ENCODE data around the gene SLCO1A2. TPM values are rescaled to one million over a fixed set of nuclear protein-coding genes. Genes with fewer than 3 reads are reported as not detected.

SLCO1A2 gene
- total RNA-seq, 1 experiment from 2014 or later = not detected

DNA sequence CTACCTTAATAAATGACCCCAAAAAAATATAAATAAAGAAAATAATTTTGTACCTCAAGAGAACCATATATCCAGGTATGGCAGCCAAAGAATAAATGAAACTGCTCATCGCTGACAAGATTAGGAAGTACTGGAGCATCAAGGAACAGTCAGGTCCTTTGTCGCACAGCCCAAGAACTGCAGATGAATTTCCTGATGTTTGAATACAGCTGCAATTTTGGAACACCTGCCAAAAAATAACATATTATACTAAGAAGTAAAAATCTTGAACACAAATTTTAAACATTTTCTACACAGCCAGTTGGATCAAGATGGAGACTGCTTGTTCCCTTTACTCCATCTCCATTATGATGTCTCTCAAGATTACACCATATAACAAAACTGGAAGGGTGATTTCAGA is 42.6 kb downstream of the SLCO1A2 start:
- Histone ChIP-seq H3K36me3 (ENCODE audit: control insufficient read depth, insufficient read depth, low read length) (no peaks in the 10 kb centered on the region), H3K27ac (ENCODE audit: low read length) (no peak overlapping the region), H3K4me3 (ENCODE audit: low read depth in 2 of 2, low read length in 2 of 2) (no peak overlapping the region), H3K4me1 (ENCODE audit: control insufficient read depth, insufficient read depth, low read length) (no peaks in the 10 kb centered on the region), H3K9me3 (ENCODE audit: control insufficient read depth, insufficient read depth, low read depth, low read length) (no peaks in the 10 kb centered on the region), H3K27me3 (ENCODE audit: control insufficient read depth, insufficient read depth, low read length) (no peaks in the 10 kb centered on the region)
- DNase-seq (ENCODE audit: low read depth, low spot score) = no peak
- no TSS peak for BruUV-seq (replicated peaks)
- no peak for ATAC-seq
- POLR2A ChIA-PET = no interaction called here
- CTCF ChIA-PET = no interaction called here
- in situ Hi-C loops (cut with HindIII; ENCODE audit: low pct_unique_long_range_greater_than_20kb, low sequenced_read_pairs) (no loop called here), intact Hi-C loops (cut with micrococcal nuclease; ENCODE audit: unreplicated experiment) (no loop called here)
- TF ChIP-seq, protein P1, sequence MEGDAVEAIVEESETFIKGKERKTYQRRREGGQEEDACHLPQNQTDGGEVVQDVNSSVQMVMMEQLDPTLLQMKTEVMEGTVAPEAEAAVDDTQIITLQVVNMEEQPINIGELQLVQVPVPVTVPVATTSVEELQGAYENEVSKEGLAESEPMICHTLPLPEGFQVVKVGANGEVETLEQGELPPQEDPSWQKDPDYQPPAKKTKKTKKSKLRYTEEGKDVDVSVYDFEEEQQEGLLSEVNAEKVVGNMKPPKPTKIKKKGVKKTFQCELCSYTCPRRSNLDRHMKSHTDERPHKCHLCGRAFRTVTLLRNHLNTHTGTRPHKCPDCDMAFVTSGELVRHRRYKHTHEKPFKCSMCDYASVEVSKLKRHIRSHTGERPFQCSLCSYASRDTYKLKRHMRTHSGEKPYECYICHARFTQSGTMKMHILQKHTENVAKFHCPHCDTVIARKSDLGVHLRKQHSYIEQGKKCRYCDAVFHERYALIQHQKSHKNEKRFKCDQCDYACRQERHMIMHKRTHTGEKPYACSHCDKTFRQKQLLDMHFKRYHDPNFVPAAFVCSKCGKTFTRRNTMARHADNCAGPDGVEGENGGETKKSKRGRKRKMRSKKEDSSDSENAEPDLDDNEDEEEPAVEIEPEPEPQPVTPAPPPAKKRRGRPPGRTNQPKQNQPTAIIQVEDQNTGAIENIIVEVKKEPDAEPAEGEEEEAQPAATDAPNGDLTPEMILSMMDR (IDR thresholded peaks at IDR 0.05) = no peak
- TF ChIP-seq TCF7L2 (IDR thresholded peaks at IDR 0.05; ENCODE audit: low read depth, low read length) (no peak), SIN3A (IDR thresholded peaks at IDR 0.05; ENCODE audit: borderline replicate concordance, insufficient read depth, low read depth, low read length) (no peak), POLR2AphosphoS5 (IDR thresholded peaks at IDR 0.05; ENCODE audit: low read depth, low read length) (no peak)
- TF ChIP-seq, protein P2, sequence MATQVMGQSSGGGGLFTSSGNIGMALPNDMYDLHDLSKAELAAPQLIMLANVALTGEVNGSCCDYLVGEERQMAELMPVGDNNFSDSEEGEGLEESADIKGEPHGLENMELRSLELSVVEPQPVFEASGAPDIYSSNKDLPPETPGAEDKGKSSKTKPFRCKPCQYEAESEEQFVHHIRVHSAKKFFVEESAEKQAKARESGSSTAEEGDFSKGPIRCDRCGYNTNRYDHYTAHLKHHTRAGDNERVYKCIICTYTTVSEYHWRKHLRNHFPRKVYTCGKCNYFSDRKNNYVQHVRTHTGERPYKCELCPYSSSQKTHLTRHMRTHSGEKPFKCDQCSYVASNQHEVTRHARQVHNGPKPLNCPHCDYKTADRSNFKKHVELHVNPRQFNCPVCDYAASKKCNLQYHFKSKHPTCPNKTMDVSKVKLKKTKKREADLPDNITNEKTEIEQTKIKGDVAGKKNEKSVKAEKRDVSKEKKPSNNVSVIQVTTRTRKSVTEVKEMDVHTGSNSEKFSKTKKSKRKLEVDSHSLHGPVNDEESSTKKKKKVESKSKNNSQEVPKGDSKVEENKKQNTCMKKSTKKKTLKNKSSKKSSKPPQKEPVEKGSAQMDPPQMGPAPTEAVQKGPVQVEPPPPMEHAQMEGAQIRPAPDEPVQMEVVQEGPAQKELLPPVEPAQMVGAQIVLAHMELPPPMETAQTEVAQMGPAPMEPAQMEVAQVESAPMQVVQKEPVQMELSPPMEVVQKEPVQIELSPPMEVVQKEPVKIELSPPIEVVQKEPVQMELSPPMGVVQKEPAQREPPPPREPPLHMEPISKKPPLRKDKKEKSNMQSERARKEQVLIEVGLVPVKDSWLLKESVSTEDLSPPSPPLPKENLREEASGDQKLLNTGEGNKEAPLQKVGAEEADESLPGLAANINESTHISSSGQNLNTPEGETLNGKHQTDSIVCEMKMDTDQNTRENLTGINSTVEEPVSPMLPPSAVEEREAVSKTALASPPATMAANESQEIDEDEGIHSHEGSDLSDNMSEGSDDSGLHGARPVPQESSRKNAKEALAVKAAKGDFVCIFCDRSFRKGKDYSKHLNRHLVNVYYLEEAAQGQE (IDR thresholded peaks at IDR 0.05; ENCODE audit: insufficient read depth in 1 of 2, low read depth in 2 of 2, low read length in 1 of 2) = no peak

DNA sequence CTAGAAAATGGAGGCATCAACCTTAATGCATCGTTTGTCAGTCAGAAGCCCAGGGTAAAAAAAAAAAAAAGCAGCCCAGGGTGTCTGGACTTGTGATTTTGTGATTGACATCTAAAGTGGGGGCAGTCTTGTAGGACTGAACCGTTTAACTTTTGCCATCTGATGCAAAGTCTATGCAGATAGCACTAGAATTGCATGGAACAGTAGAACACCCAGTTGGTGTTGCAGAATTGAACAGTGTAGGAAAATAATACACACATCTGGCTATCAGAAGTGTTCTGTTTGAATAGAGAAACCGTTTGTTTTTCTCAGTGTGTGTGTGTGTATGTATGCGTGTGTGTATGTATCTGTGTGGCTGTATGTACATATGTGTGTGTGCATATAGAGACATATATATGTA is 45.0 kb downstream of the SLCO1A2 start:
- no peak for DNase-seq (ENCODE audit: low read depth, low spot score)
- no peak overlapping the region for H3K27ac ChIP-seq (ENCODE audit: low read length)
- H3K4me1 ChIP-seq (ENCODE audit: control insufficient read depth, insufficient read depth, low read length) = no peaks in the 10 kb centered on the region
- H3K27me3 ChIP-seq (ENCODE audit: control insufficient read depth, insufficient read depth, low read length) = no peaks in the 10 kb centered on the region
- no peak for ATAC-seq
- no peaks in the 10 kb centered on the region for H3K36me3 ChIP-seq (ENCODE audit: control insufficient read depth, insufficient read depth, low read length)
- H3K4me3 ChIP-seq (ENCODE audit: low read depth in 2 of 2, low read length in 2 of 2) = no peak overlapping the region
- ChIA-PET POLR2A (no interaction called here), CTCF (no interaction called here)
- no peaks in the 10 kb centered on the region for H3K9me3 ChIP-seq (ENCODE audit: control insufficient read depth, insufficient read depth, low read depth, low read length)
- TF ChIP-seq TCF7L2 (IDR thresholded peaks at IDR 0.05; ENCODE audit: low read depth, low read length) (no peak), SIN3A (IDR thresholded peaks at IDR 0.05; ENCODE audit: borderline replicate concordance, insufficient read depth, low read depth, low read length) (no peak), POLR2AphosphoS5 (IDR thresholded peaks at IDR 0.05; ENCODE audit: low read depth, low read length) (no peak)
- TF ChIP-seq, protein P2 (IDR thresholded peaks at IDR 0.05; ENCODE audit: insufficient read depth in 1 of 2, low read depth in 2 of 2, low read length in 1 of 2) = no peak
- TF ChIP-seq, protein P1 (IDR thresholded peaks at IDR 0.05) = no peak
- in situ Hi-C loops (cut with HindIII; ENCODE audit: low pct_unique_long_range_greater_than_20kb, low sequenced_read_pairs) (no loop called here), intact Hi-C loops (cut with micrococcal nuclease; ENCODE audit: unreplicated experiment) (no loop called here)
- no TSS peak for BruUV-seq (replicated peaks)

Measured in Panc1 (cell line).